Fibroblast of lung (primary cell): ENCODE results near the gene ARTN. TPM values are rescaled to one million over a fixed set of nuclear protein-coding genes. Genes with fewer than 3 reads are reported as not detected.

Source experiments
- DNase-seq, 2 donors: peaks; one replicate each; pipeline versions ENCODE4 v3.0.0 to v3.0.0-alpha.2; 2010; ENCODE audit warnings: low read depth in 2 of 2
- H2AFZ ChIP-seq: 2 replicates; pipeline ENCODE4 v1.5.1; 2012; ENCODE audit warnings: low read length, control low read depth, inconsistent platforms
- H3K27ac ChIP-seq: 2 replicates; pipeline ENCODE4 v1.5.1; 2011; ENCODE audit warnings: low read length, control low read depth; ENCODE audit not compliant: insufficient read depth
- H3K27me3 ChIP-seq: 2 replicates; pipeline ENCODE4 v1.5.1; 2011; ENCODE audit warnings: mild to moderate bottlenecking, low read length; ENCODE audit not compliant: control insufficient read depth, insufficient read depth
- H3K36me3 ChIP-seq: 2 replicates; pipeline ENCODE4 v1.5.1; 2011; ENCODE audit warnings: low read length; ENCODE audit not compliant: control insufficient read depth, insufficient read depth
- H3K4me1 ChIP-seq: 2 replicates; pipeline ENCODE4 v1.5.1; 2011; ENCODE audit warnings: low read length; ENCODE audit not compliant: control insufficient read depth, insufficient read depth; ENCODE audit errors: extremely low read depth
- H3K4me2 ChIP-seq: 2 replicates; pipeline ENCODE4 v1.5.1; 2011; ENCODE audit warnings: low read length, control low read depth; ENCODE audit not compliant: insufficient read depth; ENCODE audit errors: extremely low read depth
- H3K4me3 ChIP-seq, 4 experiments: fragments of 200-600 bp in 1 of 4; sonication (generic) in 1 of 4; replicated peaks in 1 of 4; 2 replicates each; pipeline ENCODE4 v1.5.1; 2011 to 2016; ENCODE audit warnings: low read length in 4 of 4, low read depth in 3 of 4, mild to moderate bottlenecking in 3 of 4, control low read depth in 2 of 4, inconsistent platforms in 1 of 4, mixed read lengths in 1 of 4; ENCODE audit not compliant: insufficient read depth in 1 of 4; ENCODE audit errors: control extremely low read depth in 1 of 4
- H3K79me2 ChIP-seq: 2 replicates; pipeline ENCODE4 v1.5.1; 2012; ENCODE audit warnings: mild to moderate bottlenecking, low read length, inconsistent platforms; ENCODE audit not compliant: control insufficient read depth, insufficient read depth
- H3K9ac ChIP-seq: 2 replicates; pipeline ENCODE4 v1.5.1; 2011; ENCODE audit warnings: mild to moderate bottlenecking, low read length, control low read depth; ENCODE audit not compliant: insufficient read depth
- H3K9me3 ChIP-seq: 2 replicates; pipeline ENCODE4 v1.5.1; 2012; ENCODE audit warnings: low read depth, low read length; ENCODE audit not compliant: control insufficient read depth, insufficient read depth
- H4K20me1 ChIP-seq: 2 replicates; pipeline ENCODE4 v1.5.1; 2011; ENCODE audit warnings: low read length; ENCODE audit not compliant: control insufficient read depth, insufficient read depth; ENCODE audit errors: extremely low read depth
- EZH2 ChIP-seq: IDR thresholded peaks from 2 replicates; pipeline ENCODE4 v1.5.1; 2012; ENCODE audit warnings: low read length, control low read depth, mild to moderate bottlenecking; ENCODE audit errors: missing control alignments
- polyA plus RNA-seq, 2 donors: library from polyadenylated mRNA; depleted of rRNA in 1 of 2; stranded (reverse) in 1 of 2; unstranded in 1 of 2; fragments of >200 nt; gene quantifications; 2 replicates each; pipeline ENCODE4 v1.2.1, GENCODE V29; 2011 to 2012; ENCODE audit warnings: missing spikeins in 1 of 2
- total RNA-seq: library from RNA; depleted of rRNA; stranded (reverse); fragments of >200 nt; gene quantifications from 2 replicates; pipeline ENCODE4 v1.2.1, GENCODE V29; 2014
- TF ChIP-seq, protein P1 (sequence below), 2 donors: IDR thresholded peaks in 1 of 2; conservative IDR thresholded peaks in 1 of 2; 1 replicate in 1 of 2; 2 replicates in 1 of 2; pipeline ENCODE4 v1.5.1; 2011 to 2012; ENCODE audit warnings: low read length in 2 of 2, control low read depth in 1 of 2, inconsistent platforms in 1 of 2, low read depth in 1 of 2, mild to moderate bottlenecking in 1 of 2

ARTN gene
- total and polyA plus RNA-seq, 2 donors (not counting 1 experiment from before 2014, with no cell fraction given), result 0.06 to 0.50 TPM

DNA sequence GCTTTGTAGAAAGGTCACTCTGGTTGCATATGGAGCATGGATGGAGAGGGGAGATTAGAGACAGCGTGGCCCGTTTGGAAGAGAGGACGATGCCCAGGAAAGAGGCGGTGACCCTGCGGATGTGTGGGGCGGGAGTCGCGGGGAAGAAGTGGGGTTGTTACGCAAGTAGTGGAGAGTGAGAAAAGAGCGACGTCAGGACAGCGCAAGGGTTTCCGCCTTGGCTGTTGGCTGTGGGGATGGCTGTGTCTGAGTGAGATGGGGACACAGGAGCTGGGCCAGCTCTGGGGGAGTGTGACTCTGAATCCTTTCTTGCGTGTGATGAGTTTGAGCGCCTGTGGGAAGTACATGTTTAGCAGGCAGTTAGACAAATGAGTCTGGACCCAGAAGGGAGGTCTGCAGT lies 49.2 kb downstream of the ARTN start:
- peaks cover 5% of the 10 kb centered on the region for H3K4me1 ChIP-seq
- no peak overlapping the region for H3K4me3 ChIP-seq
- no peak overlapping the region for H3K9ac ChIP-seq
- H3K27me3 ChIP-seq, result no peaks in the 10 kb centered on the region
- no peaks in the 10 kb centered on the region for H3K9me3 ChIP-seq
- TF ChIP-seq, protein P1, sequence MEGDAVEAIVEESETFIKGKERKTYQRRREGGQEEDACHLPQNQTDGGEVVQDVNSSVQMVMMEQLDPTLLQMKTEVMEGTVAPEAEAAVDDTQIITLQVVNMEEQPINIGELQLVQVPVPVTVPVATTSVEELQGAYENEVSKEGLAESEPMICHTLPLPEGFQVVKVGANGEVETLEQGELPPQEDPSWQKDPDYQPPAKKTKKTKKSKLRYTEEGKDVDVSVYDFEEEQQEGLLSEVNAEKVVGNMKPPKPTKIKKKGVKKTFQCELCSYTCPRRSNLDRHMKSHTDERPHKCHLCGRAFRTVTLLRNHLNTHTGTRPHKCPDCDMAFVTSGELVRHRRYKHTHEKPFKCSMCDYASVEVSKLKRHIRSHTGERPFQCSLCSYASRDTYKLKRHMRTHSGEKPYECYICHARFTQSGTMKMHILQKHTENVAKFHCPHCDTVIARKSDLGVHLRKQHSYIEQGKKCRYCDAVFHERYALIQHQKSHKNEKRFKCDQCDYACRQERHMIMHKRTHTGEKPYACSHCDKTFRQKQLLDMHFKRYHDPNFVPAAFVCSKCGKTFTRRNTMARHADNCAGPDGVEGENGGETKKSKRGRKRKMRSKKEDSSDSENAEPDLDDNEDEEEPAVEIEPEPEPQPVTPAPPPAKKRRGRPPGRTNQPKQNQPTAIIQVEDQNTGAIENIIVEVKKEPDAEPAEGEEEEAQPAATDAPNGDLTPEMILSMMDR (conservative IDR thresholded peaks at IDR 0.05 in 1 of 2, IDR thresholded peaks at IDR 0.05 in 1 of 2; ENCODE audit: low read depth in 1 of 2, low read length in 2 of 2), result no peak
- no peak overlapping the region for H2AFZ ChIP-seq
- H3K36me3 ChIP-seq, result peaks cover 18% of the 10 kb centered on the region
- peaks cover 34% of the 10 kb centered on the region for H3K79me2 ChIP-seq
- H3K27ac ChIP-seq, result no peak overlapping the region
- no peak overlapping the region for H3K4me2 ChIP-seq
- DNase-seq, result no peak
- no peaks in the 10 kb centered on the region for H4K20me1 ChIP-seq

DNA sequence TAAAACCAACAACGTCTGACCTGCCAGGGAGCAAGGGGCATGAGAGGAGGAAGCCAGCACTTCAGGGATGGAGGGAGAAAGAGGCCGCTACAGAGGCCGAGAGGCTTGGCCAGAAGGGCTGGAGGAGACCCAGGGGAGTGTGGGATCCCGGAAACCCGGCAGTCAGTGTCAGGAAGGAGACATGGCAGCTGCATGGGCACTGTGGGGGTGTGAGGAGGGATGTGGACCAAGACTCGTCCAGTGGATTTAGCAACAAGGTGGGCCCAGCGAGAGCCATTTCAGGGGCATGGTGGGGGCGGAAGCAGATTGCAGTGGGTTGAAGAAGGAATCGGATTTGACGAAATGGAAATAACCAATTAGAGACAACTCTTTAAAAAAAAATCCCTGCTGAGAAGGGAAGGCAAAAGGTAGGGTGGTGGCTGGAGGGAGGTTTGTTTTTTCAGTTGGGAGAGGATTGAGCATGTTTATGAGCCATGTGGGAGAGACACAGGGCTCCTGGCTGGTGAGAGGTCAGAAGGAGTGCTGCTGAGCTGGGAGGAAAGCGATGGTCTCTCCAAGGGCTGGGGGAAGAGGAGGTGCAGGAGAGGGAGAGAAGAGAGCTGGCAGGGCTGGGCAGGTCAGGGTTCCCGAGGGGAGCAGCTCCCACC lies 49.8 kb downstream of the ARTN start:
- H2AFZ ChIP-seq, result no peak overlapping the region
- no peak overlapping the region for H3K27ac ChIP-seq
- no peak for DNase-seq
- H3K4me3 ChIP-seq, result no peak overlapping the region
- H3K79me2 ChIP-seq, result peaks cover 34% of the 10 kb centered on the region
- H3K36me3 ChIP-seq, result peaks cover 14% of the 10 kb centered on the region
- H4K20me1 ChIP-seq, result no peaks in the 10 kb centered on the region
- peaks cover 5% of the 10 kb centered on the region for H3K4me1 ChIP-seq
- H3K9me3 ChIP-seq, result no peaks in the 10 kb centered on the region
- H3K9ac ChIP-seq, result no peak overlapping the region
- H3K4me2 ChIP-seq, result no peak overlapping the region
- TF ChIP-seq, protein P1 (conservative IDR thresholded peaks at IDR 0.05 in 1 of 2, IDR thresholded peaks at IDR 0.05 in 1 of 2; ENCODE audit: low read depth in 1 of 2, low read length in 2 of 2), result no peak
- no peak for TF ChIP-seq EZH2
- H3K27me3 ChIP-seq, result no peaks in the 10 kb centered on the region

DNA sequence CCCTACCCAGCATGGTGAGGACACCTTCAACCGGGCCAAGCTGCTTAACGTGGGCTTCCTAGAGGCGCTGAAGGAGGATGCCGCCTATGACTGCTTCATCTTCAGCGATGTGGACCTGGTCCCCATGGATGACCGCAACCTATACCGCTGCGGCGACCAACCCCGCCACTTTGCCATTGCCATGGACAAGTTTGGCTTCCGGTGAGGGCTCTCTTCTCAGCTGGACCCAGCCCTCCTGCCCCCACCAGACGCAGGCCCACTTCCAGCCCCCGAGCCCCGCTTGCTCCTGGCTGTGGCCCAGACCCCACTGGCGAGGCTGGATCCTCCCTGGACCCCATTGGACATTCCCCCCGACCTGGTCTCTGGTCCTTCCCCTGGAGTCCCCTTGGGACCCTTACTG lies 51.3 kb downstream of the ARTN start:
- TF ChIP-seq, protein P1 (conservative IDR thresholded peaks at IDR 0.05 in 1 of 2, IDR thresholded peaks at IDR 0.05 in 1 of 2; ENCODE audit: low read depth in 1 of 2, low read length in 2 of 2), result no peak
- no peak for TF ChIP-seq EZH2
- peaks cover 32% of the 10 kb centered on the region for H3K79me2 ChIP-seq
- H3K9me3 ChIP-seq, result no peaks in the 10 kb centered on the region
- H4K20me1 ChIP-seq, result no peaks in the 10 kb centered on the region
- H3K4me1 ChIP-seq, result peaks cover 5% of the 10 kb centered on the region
- H3K4me3 ChIP-seq, result no peak overlapping the region
- H3K4me2 ChIP-seq, result no peak overlapping the region
- H3K27me3 ChIP-seq, result no peaks in the 10 kb centered on the region
- no peak overlapping the region for H3K27ac ChIP-seq
- no peak for DNase-seq
- no peak overlapping the region for H2AFZ ChIP-seq
- H3K9ac ChIP-seq, result no peak overlapping the region
- H3K36me3 ChIP-seq, result peaks cover 14% of the 10 kb centered on the region
